Suprapubic skin (tissue), 4 donors: Measurements from ENCODE around the gene TPRN.

Source experiments
- EP300 ChIP-seq: sonication (generic); formaldehyde crosslinking; IDR thresholded peaks from one replicate; pipeline ENCODE4 v1.6.1; 2017; ENCODE audit warnings: antibody characterized with exemption
- POLR2A ChIP-seq, 2 donors: fragments of 450-650 bp; IDR thresholded peaks; one replicate each; pipeline ENCODE4 v1.6.1; 2017; ENCODE audit warnings: antibody characterized with exemption in 2 of 2, mild to moderate bottlenecking in 2 of 2, moderate library complexity in 2 of 2
- POLR2AphosphoS5 ChIP-seq, 3 donors: sonication (generic); formaldehyde crosslinking; IDR thresholded peaks; one replicate each; pipeline ENCODE4 v1.6.1; 2017; ENCODE audit warnings: antibody characterized with exemption in 3 of 3
- TF ChIP-seq, protein P1 (sequence below), 2 donors: fragments of 200-600 bp in 1 of 2; fragments of 450-650 bp in 1 of 2; sonication (generic) in 1 of 2; IDR thresholded peaks; one replicate each; pipeline ENCODE4 v1.5.1; 2016 to 2019; ENCODE audit warnings: antibody characterized with exemption in 2 of 2, mild to moderate bottlenecking in 1 of 2, moderate library complexity in 1 of 2

DNA sequence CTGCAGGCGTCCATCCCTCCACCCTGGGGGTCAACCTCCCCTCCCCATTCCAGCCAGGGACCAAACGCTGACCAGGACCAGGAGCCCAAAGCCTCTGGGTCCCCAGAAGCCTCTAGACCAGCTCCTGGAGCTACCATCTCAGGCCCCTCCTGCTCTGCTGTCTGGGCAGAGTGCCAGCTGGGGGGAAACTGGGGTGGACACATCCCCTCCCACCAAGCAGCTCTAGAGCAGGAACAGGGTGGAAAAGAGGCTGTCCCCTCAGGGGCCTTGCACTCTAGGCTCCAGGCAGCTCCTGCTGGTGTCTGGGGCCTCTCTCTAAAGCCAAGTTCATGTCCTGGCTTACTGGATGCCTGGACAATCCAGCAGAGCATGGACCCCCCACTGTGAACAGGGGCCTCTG lies 7.7 kb downstream of the TPRN start:
- TF ChIP-seq POLR2AphosphoS5 (IDR thresholded peaks at IDR 0.05) (no peak), POLR2A (IDR thresholded peaks at IDR 0.05) (no peak), EP300 (no peak)
- TF ChIP-seq, protein P1, sequence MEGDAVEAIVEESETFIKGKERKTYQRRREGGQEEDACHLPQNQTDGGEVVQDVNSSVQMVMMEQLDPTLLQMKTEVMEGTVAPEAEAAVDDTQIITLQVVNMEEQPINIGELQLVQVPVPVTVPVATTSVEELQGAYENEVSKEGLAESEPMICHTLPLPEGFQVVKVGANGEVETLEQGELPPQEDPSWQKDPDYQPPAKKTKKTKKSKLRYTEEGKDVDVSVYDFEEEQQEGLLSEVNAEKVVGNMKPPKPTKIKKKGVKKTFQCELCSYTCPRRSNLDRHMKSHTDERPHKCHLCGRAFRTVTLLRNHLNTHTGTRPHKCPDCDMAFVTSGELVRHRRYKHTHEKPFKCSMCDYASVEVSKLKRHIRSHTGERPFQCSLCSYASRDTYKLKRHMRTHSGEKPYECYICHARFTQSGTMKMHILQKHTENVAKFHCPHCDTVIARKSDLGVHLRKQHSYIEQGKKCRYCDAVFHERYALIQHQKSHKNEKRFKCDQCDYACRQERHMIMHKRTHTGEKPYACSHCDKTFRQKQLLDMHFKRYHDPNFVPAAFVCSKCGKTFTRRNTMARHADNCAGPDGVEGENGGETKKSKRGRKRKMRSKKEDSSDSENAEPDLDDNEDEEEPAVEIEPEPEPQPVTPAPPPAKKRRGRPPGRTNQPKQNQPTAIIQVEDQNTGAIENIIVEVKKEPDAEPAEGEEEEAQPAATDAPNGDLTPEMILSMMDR (IDR thresholded peaks at IDR 0.05), result no peak
